Activated T-helper 1 cell treated with anti-CD3 and anti-CD28 coated beads, Interleukin-2, amount 50 U/mL, for 16 hours (primary cell): Measurements from ENCODE around the gene VWA3B.
"Not testable (repeated sequence)": the region's sequence is repeated elsewhere in the genome, so short reads cannot be mapped to it uniquely, and the experiment has no call there.

Experiments used
- DNase-seq, 2 donors: peaks; one replicate each; pipeline ENCODE4 v3.0.0-alpha.2; 2020; ENCODE audit warnings: low read depth in 1 of 2, low spot score in 1 of 2

Gene VWA3B

DNA sequence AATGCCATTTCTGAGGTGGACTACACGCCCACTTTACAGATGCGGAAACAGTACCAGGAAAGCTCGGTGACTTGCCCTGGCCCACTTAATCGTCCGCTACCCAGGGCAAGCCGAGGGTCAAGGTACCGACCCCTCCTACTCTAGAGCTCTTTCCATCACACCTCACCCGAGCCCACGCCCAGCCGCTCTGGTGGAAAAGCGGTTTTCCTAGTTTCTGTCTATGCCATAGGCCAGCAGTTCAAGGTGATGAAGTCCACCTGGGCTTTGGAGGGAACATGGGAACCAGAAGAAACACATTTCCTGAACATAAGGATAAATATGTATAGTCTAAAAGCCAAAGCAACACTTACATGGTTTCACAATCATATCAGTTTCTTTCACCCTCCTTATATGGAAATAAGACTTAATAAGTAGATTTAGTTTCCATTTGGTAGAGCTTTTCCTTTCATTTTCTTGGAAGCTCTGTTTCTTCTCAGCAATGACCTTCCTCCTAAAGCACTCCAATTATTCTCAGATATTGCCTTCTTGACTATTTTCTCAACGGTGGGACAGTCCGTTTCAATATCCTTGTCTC is 567 bp downstream of the VWA3B start:
- DNase-seq, result no peak

GRCh38 chr2:98088261-98088660 is 1.3 kb downstream of the VWA3B start:
- DNase-seq, result no peak

DNA sequence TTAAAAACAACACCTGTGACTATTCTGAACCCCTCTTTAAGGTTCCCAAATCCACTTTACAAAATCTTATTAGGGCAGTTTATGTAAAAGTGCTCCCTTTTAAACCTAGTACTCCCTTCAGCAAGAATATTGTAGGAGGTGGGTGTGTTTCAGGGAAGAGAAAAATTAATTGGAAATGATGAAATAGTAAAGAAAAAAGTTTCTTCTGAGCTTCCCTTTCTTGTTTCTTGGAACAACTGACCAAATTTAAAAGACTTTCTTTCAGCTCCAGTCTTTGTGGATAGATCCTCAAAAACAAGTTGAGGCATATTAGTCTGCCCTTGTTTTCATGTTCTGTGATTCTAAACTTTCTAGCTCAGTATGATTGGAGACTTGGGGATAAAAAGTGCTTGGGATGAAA is 3.0 kb downstream of the VWA3B start:
- no peak for DNase-seq

DNA sequence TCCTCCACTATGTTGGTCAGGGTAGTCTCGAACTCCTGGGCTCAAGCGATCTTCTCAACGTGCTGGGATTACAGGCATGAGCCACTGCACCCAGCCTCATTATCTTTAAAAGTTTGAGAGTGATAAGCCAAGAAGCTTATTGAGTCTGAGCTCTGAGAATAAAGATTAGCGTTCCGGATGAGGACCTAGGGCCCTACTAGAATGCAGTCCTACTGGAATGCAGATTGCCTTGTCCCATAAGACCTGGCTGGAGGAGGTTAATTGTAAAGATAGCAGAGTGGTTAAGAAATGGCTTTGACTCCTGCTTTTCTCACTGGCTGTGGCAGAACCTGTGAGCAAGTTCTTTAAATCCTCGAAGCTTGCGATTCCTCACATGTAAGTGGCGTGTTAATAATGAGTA is 4.0 kb downstream of the VWA3B start:
- no peak for DNase-seq

GRCh38 chr2:98091738-98092137 is 4.8 kb downstream of the VWA3B start:
- no peak for DNase-seq

DNA sequence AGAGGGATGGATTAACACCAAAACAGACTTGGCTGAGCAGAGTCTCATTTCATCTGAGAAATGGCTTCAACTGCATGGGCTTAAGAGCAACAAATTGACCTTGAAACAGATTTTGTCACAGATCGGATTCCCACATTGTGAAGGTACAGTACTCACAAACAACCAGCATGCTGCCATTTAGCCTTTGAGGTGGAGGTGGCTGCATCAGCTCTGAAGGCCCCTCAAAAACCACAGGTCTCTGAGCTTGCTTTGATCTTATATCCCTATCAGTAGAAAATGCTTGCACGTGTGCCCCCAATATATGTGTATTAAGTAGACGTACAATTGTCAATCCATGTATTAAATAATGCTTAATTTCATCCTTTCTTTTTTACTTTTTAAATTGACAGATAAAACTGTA is 6.2 kb downstream of the VWA3B start:
- DNase-seq, result no peak

DNA sequence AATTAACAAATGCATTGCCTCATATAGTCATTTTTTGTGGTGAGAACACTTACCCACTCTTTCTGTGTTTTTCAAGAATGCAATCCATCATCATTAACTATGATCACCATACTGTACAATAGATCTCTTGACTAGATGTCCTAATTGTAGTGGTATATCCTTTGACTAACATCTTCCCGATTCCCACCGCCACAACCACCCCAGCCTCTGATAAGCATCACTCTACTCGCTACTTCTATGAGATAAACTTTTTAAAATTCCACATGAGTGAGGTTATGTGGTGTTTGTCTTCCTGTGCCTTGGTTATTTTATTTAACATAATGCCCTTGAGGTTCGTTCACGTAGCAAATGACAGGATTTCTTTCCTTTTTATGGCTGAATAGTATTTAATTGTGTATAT is 6.6 kb downstream of the VWA3B start:
- no peak for DNase-seq

DNA sequence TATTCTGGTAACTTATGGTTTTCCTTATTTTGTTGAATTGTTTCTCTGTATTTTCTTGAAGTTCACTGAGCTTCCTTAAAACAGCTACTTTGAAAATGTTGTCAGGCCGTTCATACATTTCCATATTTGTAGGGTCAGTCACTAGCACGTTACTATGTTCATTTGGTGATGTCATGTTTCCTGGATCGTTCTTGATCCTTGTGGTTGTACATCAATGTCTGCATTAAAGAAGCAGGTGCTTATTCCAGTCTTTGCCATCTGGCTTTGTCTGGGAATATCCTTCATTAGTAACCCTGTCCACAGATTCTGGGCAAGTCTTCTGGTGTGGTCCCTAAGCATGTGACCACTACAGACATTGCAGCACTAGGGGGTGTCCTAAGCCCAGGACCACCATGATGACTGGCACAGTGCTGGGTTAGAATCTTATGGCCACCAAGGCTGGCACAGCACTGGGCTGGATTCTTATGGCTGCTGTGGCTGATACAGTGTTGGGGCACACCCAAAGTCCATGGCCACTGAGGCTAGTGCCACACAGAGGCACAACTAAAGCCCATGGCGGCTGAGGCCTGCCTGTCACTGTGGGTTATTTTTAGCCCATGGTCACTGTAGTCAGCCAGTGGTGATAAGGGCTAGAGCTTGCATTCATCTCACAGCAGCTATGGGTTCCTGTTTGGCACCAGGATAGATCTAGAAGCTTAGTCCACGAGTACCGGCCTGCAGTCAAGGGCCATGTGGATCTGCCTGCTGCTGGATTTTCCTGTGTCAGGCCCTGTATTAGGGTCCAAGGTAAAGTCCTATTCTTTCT is 13.2 kb downstream of the VWA3B start:
- DNase-seq, result no peak

GRCh38 chr2:98102315-98102714 is 15.3 kb downstream of the VWA3B start:
- DNase-seq, result not testable (repeated sequence)

GRCh38 chr2:98102878-98103277 is 15.9 kb downstream of the VWA3B start:
- no peak for DNase-seq

DNA sequence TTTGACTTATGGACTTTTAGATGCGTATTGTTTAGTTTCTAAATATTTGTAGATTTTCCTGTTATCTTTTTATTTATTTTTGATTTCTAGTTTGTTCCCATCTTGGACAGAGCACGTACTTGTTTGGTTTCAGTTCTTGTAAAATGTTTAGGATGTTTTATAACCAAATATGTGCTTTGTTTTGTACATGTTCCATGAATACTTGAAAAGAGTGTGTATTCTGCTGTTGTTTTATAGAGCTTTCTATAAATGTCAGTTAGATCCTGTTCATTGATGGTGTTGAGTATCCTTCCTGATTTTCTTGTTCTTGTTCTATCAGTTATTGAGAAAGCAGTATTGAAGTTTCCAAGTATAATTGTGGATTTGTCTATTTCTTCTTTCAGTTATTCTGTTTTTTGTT is 21.1 kb downstream of the VWA3B start:
- no peak for DNase-seq

DNA sequence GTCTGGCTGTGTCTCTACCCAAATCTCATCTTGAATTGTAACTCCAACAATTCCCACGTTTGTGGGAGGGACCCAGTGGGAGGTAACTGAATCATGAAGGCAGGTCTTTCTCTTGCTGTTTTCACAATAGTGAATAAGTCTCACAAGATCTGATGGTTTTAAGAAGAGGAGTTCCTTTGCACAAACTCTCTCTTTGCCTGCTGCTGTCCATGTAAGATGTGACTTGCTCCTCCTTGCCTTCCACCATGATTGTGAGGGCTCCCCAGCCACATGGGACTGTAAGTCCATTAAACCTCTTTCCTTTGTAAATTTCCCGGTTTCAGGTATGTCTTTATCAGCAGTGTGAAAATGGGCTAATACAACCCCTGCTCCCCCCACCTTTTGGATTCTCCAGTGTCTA is 23.8 kb downstream of the VWA3B start:
- no peak for DNase-seq

DNA sequence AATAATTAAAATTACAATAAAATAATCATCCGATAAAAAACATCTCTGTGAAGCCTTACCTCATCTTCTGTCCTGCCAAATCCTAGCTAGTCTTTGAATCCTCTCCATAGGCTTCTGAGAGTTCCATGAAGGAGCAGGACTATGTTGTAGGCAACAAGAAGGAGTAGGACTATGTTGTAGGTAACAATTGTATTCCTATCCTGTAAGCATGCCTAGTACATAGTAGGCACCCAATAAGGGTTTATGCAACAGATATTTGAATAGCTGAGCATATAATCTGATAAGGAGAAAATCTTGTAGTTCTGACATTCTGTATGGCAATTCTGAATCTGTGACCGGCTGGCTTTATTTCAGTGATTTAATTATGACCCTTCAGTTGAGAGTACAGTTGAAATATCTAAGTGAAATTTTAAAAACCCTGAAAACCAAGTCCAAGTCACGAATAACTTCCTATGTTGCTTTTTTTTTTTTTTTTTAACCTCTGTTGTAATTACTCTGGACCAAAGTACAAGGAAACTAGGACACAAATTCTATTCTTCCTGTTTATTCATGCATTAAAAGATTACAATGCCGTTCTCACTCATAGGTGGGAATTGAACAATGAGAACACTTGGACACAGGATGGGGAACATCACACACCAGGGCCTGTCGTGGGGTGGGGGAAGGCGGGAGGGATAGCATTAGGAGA is 27.8 kb downstream of the VWA3B start:
- no peak for DNase-seq

DNA sequence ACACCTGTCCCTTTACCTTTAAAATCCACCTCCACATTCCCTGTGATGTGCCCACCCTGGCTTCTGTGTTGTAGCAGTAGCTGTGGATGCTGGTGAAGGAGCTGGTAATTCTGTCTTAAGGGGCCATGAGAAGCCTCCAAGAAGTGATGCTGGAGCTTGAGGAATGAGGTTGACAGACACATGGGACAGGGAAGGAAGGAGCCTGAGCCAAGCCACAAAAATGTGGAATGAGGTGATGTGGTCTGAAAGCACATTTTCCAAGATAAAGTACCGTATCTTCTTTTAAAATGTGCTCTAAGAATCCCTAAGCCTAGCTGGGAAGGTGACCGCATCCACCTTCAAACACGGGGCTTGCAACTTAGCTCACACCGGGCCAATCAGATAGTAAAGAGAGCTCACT is 31.2 kb downstream of the VWA3B start:
- DNase-seq, result no peak

- no peak for DNase-seq
These were observed 31.9 kb downstream of the VWA3B start for GRCh38 chr2:98118852-98119251.

- DNase-seq, result no peak
These were observed 34.2 kb downstream of the VWA3B start for GRCh38 chr2:98121149-98121548.

- no peak for DNase-seq
These were observed 35.6 kb downstream of the VWA3B start for GRCh38 chr2:98122524-98122923.

DNA sequence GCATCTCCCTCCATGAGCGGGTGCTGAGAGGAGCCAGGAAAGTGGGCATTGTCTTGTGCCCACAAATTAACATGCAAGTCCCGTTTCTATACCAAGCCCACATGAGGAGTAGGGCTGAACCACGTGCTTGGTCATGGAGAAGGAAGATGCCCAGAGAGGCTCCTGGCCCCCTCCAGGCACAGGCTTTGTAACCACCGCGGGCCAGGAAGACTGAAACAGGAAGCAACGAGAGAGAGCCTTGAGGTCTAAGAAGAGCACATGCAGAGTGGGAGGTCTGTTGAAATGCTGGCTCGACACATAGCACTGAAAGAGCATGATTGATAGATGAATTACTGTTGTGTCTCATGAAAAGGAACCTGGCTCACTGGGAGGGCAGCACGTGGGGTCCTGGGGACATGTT is 36.3 kb downstream of the VWA3B start:
- DNase-seq, result no peak

DNA sequence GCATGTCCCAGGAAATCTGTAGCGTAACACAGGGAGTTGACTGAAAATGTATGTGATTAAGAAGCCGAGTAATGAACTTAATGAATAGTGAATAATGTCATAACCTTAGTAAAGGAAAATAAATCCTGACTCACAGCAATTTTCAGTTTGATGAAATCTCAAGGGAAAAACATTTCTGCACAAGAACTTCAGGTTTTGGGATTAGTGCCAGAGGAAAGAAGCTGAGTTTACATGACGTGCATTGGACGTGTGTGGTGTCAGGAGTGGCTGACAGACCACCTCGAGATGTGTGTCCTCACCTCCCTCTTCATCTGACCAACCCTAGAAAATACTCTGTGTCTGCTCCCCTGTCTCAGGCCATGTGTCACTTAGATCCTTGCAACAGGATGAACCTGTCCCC is 39.1 kb downstream of the VWA3B start:
- no peak for DNase-seq

GRCh38 chr2:98127229-98127989 is 40.4 kb downstream of the VWA3B start:
- DNase-seq, result no peak

DNA sequence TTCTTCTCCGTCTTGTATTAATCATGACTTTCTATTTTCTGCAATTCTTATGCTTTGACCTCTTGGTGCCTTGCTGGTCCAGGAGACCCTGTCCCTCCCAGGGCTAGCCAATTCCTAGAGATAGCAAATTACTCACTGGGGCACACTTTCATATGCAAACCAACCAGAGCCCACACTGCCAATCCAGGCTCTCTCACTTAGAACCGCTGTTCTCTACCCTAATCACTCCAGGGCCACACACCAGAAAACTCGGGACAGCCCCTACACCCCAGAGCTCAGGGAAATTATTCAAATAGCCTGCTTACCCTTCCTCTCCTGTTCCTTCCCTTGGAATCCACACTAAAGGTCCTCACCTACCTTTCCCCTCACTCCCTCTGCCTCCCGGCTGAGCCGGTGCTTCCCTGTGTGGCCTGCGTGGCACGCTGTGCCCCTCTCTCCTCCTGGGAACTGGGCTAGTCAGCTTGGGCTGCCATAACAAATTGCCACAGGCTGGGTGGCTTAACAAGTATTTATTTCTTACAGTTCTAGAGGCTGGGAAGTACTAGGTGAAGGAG is 41.7 kb downstream of the VWA3B start:
- DNase-seq, result no peak
